ENCODE results near the gene ABHD10. TPM values are rescaled to one million over a fixed set of nuclear protein-coding genes. Genes with fewer than 3 reads are reported as not detected.

ABHD10 gene
- total RNA-seq, 1 donor from 2014 or later = 40.2 TPM

DNA sequence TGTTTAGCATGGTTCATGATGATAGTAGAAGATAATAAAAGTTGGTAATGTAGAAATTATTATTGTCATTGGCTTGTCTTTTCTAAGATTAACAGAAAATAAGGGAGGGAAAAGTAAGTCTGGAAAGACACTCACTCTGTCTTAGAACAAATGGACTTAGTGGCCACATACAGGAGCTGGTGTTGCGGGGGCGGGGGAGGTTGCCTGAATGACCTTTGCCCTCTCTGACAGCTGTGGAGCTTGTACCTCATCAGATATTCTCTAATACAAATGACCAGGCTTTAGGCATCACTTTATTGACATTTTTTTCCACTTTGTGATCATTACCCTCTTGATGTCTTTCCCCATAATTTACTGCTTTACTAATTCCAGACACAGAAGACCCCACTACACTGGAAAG is 25.8 kb downstream of the ABHD10 start:
- no peak for DNase-seq (ENCODE audit: extremely low spot score, unreplicated experiment)
- Mint-ChIP-seq H3K36me3 (peaks cover 5% of the 10 kb centered on the region), H3K4me1 (ENCODE audit: unreplicated experiment) (peaks cover 37% of the 10 kb centered on the region), H3K4me3 (no peak overlapping the region), H3K27ac (no peak overlapping the region), H3K27me3 (peaks cover 20% of the 10 kb centered on the region), H3K9me3 (peaks cover 4% of the 10 kb centered on the region)
- no peak for TF ChIP-seq CTCF (conservative IDR thresholded peaks at IDR 0.05)

DNA sequence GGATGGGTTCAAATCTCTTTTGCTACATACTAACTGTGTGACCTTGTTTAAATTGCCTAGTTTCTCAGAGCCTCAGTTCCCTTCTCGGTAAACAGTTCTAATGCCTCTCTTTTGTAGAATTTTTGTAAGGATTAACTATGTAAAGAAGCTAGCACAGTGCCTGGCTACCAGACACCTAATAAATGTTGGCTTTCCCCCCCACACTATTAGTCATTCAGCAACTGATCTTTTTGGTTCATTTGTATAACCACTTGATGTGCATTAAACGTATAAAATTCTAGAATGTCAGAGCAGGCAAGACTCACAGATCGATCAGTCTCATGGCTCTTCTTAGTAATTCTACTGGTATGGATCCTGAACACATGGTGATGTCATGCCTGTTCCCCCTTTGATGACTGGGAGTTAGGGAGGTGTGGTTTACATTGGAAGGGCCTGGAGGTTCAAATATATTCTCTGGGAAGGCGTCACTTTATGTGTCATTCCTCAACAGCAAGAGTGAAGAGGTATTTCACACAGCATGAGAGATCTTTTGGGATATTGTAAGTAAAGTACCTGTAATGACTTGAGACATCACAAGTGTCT is 26.4 kb downstream of the ABHD10 start:
- H3K4me1 Mint-ChIP-seq (ENCODE audit: unreplicated experiment) = peaks cover 39% of the 10 kb centered on the region
- peaks cover 4% of the 10 kb centered on the region for H3K9me3 Mint-ChIP-seq
- H3K27ac Mint-ChIP-seq = no peak overlapping the region
- no peak for TF ChIP-seq CTCF (conservative IDR thresholded peaks at IDR 0.05)
- no peak for DNase-seq (ENCODE audit: extremely low spot score, unreplicated experiment)
- H3K4me3 Mint-ChIP-seq = no peak overlapping the region
- H3K27me3 Mint-ChIP-seq = peaks cover 17% of the 10 kb centered on the region
- H3K36me3 Mint-ChIP-seq = peaks cover 5% of the 10 kb centered on the region

DNA sequence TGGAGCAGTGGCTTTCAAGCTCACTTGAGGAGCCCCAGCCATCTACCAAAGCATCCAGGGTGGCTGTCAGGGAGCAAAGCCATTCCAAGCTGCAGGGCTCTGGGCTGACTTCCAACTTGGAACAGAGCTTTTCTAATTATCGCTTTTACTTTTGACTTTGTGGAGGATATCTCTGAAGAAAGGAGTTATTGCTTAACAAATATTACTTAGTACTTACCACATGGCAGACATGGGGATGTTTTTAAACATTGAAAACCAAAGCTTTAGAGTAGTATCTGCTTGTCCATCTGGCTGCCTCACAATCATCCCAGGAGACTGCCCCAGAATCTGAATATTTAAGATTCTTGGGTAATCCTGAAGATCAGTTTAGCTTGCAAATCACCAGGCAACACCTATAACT is 28.8 kb downstream of the ABHD10 start:
- no peaks in the 10 kb centered on the region for H3K27me3 Mint-ChIP-seq
- no peak overlapping the region for H3K4me3 Mint-ChIP-seq
- no peak for DNase-seq (ENCODE audit: extremely low spot score, unreplicated experiment)
- peaks cover 4% of the 10 kb centered on the region for H3K9me3 Mint-ChIP-seq
- peaks cover 5% of the 10 kb centered on the region for H3K36me3 Mint-ChIP-seq
- H3K4me1 Mint-ChIP-seq (ENCODE audit: unreplicated experiment) = peaks cover 43% of the 10 kb centered on the region
- H3K27ac Mint-ChIP-seq = no peak overlapping the region
- TF ChIP-seq CTCF (conservative IDR thresholded peaks at IDR 0.05) = no peak

DNA sequence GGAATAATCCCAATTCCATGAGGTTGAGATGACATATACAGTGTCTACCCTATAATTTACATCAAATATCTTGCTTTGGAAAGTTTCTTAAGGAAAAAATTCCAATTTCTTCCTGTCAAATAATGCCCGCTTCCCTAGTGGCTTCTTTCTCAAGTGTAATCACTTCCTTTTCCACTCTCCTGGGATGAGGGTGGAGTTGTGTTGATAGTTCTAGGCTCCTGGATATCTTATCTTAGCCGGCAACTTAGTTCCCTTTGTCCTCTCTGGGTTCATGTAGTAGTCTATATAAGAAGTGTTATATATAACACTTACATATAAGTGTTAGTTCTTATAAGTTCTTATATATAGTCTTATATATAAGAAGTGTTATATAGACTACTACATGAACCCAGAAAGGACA is 30.8 kb downstream of the ABHD10 start:
- DNase-seq (ENCODE audit: extremely low spot score, unreplicated experiment) = no peak
- Mint-ChIP-seq H3K9me3 (peaks cover 4% of the 10 kb centered on the region), H3K4me1 (ENCODE audit: unreplicated experiment) (peaks cover 26% of the 10 kb centered on the region), H3K4me3 (no peak overlapping the region), H3K36me3 (peaks cover 5% of the 10 kb centered on the region), H3K27me3 (no peaks in the 10 kb centered on the region), H3K27ac (no peak overlapping the region)
- no peak for TF ChIP-seq CTCF (conservative IDR thresholded peaks at IDR 0.05)

- Mint-ChIP-seq H3K4me3 (no peak overlapping the region), H3K9me3 (peaks cover 4% of the 10 kb centered on the region), H3K4me1 (ENCODE audit: unreplicated experiment) (peaks cover 23% of the 10 kb centered on the region), H3K27ac (peak overlapping the region; percentile 20), H3K27me3 (no peaks in the 10 kb centered on the region), H3K36me3 (no peaks in the 10 kb centered on the region)
- DNase-seq (ENCODE audit: extremely low spot score, unreplicated experiment) = no peak
- no peak for TF ChIP-seq CTCF (conservative IDR thresholded peaks at IDR 0.05)
These were observed 31.8 kb downstream of the ABHD10 start for GRCh38 chr3:112010636-112011035.

All from type B pancreatic cell (in vitro differentiated cells).